Endothelial cell of umbilical vein (primary cell): ENCODE measurements around the gene DENND4C. TPM values are rescaled to one million over a fixed set of nuclear protein-coding genes. Genes with fewer than 3 reads are reported as not detected.

Source experiments
- BruUV-seq: library from RNA; stranded (reverse); fragments of 400-500 nt; replicated peaks from 2 replicates; lab custom pipeline; 2021; lab: Mats Ljungman, UMichigan
- CTCF ChIA-PET: fragments of 300-600, 350-600 bp; sonication (Branson Sonifier 250); formaldehyde crosslinking; loops from one replicate; lab custom pipeline; 2021; ENCODE audit warnings: antibody characterized with exemption, inconsistent platforms; lab: Charles Lee
- POLR2A ChIA-PET: fragments of 300-600, 350-600 bp; sonication (Branson Sonifier 250); formaldehyde crosslinking; loops from one replicate; lab custom pipeline; 2021; ENCODE audit warnings: antibody characterized with exemption, inconsistent platforms; lab: Charles Lee
- DNase-seq: peaks from one replicate; pipeline ENCODE4 v3.0.0-alpha.2; 2011; ENCODE audit warnings: low read depth, low spot score
- FAIRE-seq: peaks from 2 replicates; lab custom pipeline; 2011; peaks lifted over from hg19 to GRCh38; lab: Jason Lieb, UNC
- H2AFZ ChIP-seq: 2 replicates; pipeline ENCODE4 v1.6.0; 2012; ENCODE audit warnings: low read depth, low read length, control low read depth, inconsistent platforms
- H3K27ac ChIP-seq: 2 replicates; pipeline ENCODE4 v1.5.1; 2011; ENCODE audit warnings: low read depth, mild to moderate bottlenecking, control low read depth, low read length, moderate library complexity; ENCODE audit not compliant: insufficient read depth
- H3K27me3 ChIP-seq, 2 experiments: 2 replicates each; pipeline versions ENCODE4 v1.6.0 to v1.6.1; 2011; ENCODE audit warnings: low read length in 2 of 2, mixed read lengths in 1 of 2; ENCODE audit not compliant: control insufficient read depth in 2 of 2, insufficient read depth in 2 of 2
- H3K36me3 ChIP-seq, 2 experiments: 2 replicates in 1 of 2; 3 replicates in 1 of 2; pipeline ENCODE4 v1.5.1; 2011; ENCODE audit warnings: low read length in 2 of 2, mild to moderate bottlenecking in 1 of 2, moderate library complexity in 1 of 2; ENCODE audit not compliant: control insufficient read depth in 2 of 2, insufficient read depth in 2 of 2; ENCODE audit errors: extremely low read depth in 1 of 2
- H3K4me1 ChIP-seq: 3 replicates; pipeline ENCODE4 v1.5.1; 2011; ENCODE audit warnings: mild to moderate bottlenecking, low read length; ENCODE audit not compliant: control insufficient read depth, insufficient read depth; ENCODE audit errors: extremely low read depth
- H3K4me2 ChIP-seq: 2 replicates; pipeline ENCODE4 v1.6.1; 2011; ENCODE audit warnings: low read length, control low read depth, mixed read lengths; ENCODE audit not compliant: insufficient read depth
- H3K4me3 ChIP-seq, 3 experiments: fragments of 200-600 bp in 1 of 3; sonication (generic), shearing (Covaris generic) in 1 of 3; replicated peaks in 1 of 3; 2 replicates each; pipeline ENCODE4 v1.5.1; 2011 to 2016; ENCODE audit warnings: control low read depth in 3 of 3, low read length in 3 of 3, mild to moderate bottlenecking in 2 of 3, inconsistent platforms in 1 of 3, low read depth in 1 of 3, moderate library complexity in 1 of 3; ENCODE audit not compliant: insufficient read depth in 1 of 3
- H3K79me2 ChIP-seq: 2 replicates; pipeline ENCODE4 v1.6.0; 2012; ENCODE audit warnings: low read length, inconsistent platforms; ENCODE audit not compliant: control insufficient read depth, insufficient read depth
- H3K9ac ChIP-seq: replicated peaks from 2 replicates; pipeline ENCODE3; 2011; ENCODE audit warnings: low read length, control low read depth; ENCODE audit not compliant: insufficient read depth; ENCODE audit errors: extremely low read depth
- H3K9me1 ChIP-seq: replicated peaks from 3 replicates; pipeline ENCODE4 v1.6.0; 2011; ENCODE audit warnings: mild to moderate bottlenecking, low read length; ENCODE audit not compliant: control insufficient read depth, insufficient read depth; ENCODE audit errors: extremely low read depth
- H3K9me3 ChIP-seq: replicated peaks from 2 replicates; pipeline ENCODE4 v1.5.1; 2012; ENCODE audit warnings: low read length, inconsistent platforms; ENCODE audit not compliant: control insufficient read depth, insufficient read depth
- H4K20me1 ChIP-seq: replicated peaks from 2 replicates; pipeline ENCODE3; 2011; ENCODE audit warnings: mild to moderate bottlenecking, low read length; ENCODE audit not compliant: control insufficient read depth, insufficient read depth; ENCODE audit errors: extremely low read depth
- EZH2 ChIP-seq: IDR thresholded peaks from 2 replicates; pipeline ENCODE4 v1.6.1; 2012; ENCODE audit warnings: borderline replicate concordance, low read depth, mild to moderate bottlenecking, moderate library complexity, low read length, inconsistent platforms; ENCODE audit not compliant: severe bottlenecking
- FOS ChIP-seq: IDR thresholded peaks from 2 replicates; pipeline ENCODE4 v1.6.1; 2011; ENCODE audit warnings: mild to moderate bottlenecking, low read length, moderate library complexity, borderline replicate concordance; ENCODE audit not compliant: insufficient read depth
- GATA2 ChIP-seq: IDR thresholded peaks from 2 replicates; pipeline ENCODE4 v1.7.0; 2011; ENCODE audit warnings: low read depth, mild to moderate bottlenecking, moderate library complexity, mixed read lengths, low read length; ENCODE audit not compliant: insufficient read length, insufficient read depth
- JUN ChIP-seq: IDR thresholded peaks from 2 replicates; pipeline ENCODE4 v1.6.1; 2011; ENCODE audit warnings: borderline replicate concordance, low read depth; ENCODE audit not compliant: insufficient read length, insufficient read depth
- MYC ChIP-seq: IDR thresholded peaks from one replicate; pipeline ENCODE4 v1.6.1; 2011; ENCODE audit warnings: mild to moderate bottlenecking, low read depth, low read length
- POLR2A ChIP-seq: IDR thresholded peaks from 2 replicates; pipeline ENCODE4 v1.6.1; 2012; ENCODE audit warnings: low read depth, mild to moderate bottlenecking, control low read depth, low read length
- POLR2AphosphoS5 ChIP-seq: IDR thresholded peaks from 2 replicates; pipeline ENCODE4 v1.6.1; 2012; ENCODE audit warnings: low read depth, mild to moderate bottlenecking, control low read depth, low read length, moderate library complexity; ENCODE audit not compliant: insufficient read depth
- dilution Hi-C: fragments of 300-500 bp; cut with MboI; formaldehyde crosslinking; loops from one replicate; pipeline ENCODE4 v1.15.0; 2019; ENCODE audit warnings: low sequenced_read_pairs; ENCODE audit not compliant: extremely low pct_ligation_motif_present
- intact Hi-C: fragments of 100-400 bp; cut with micrococcal nuclease; formaldehyde crosslinking; loops from one replicate; pipeline ENCODE4 v1.10.0; 2022
- polyA plus RNA-seq, 4 experiments: library from polyadenylated mRNA; depleted of rRNA in 3 of 4; stranded (reverse) in 3 of 4; unstranded in 1 of 4; fragments of >200 nt; gene quantifications; 2 replicates each; pipeline versions ENCODE4 v1.2.1 to v1.2.3, GENCODE V29; 2011 to 2012; ENCODE audit warnings: missing spikeins in 1 of 4
- total RNA-seq: library from RNA; stranded (reverse); gene quantifications from 2 replicates; pipeline ENCODE4 v1.2.3, GENCODE V29; 2021
- TF ChIP-seq, protein P1 (sequence below): IDR thresholded peaks from 2 replicates; pipeline ENCODE4 v1.6.1; 2011; ENCODE audit not compliant: insufficient read depth, insufficient read length
- TF ChIP-seq, protein P2 (sequence below), 2 donors: IDR thresholded peaks; 1 replicate in 1 of 2; 2 replicates in 1 of 2; pipeline ENCODE4 v1.5.1; 2011; ENCODE audit warnings: low read length in 2 of 2, mild to moderate bottlenecking in 2 of 2, moderate library complexity in 2 of 2, control low read depth in 1 of 2, inconsistent platforms in 1 of 2, low read depth in 1 of 2; ENCODE audit not compliant: insufficient read depth in 1 of 2; ENCODE audit errors: extremely low read depth in 1 of 2

DENND4C gene
- total and polyA plus RNA-seq, 2 donors (not counting 3 experiments of a cell fraction or from before 2014, with no cell fraction given), result 9.6 to 36.8 TPM

DNA sequence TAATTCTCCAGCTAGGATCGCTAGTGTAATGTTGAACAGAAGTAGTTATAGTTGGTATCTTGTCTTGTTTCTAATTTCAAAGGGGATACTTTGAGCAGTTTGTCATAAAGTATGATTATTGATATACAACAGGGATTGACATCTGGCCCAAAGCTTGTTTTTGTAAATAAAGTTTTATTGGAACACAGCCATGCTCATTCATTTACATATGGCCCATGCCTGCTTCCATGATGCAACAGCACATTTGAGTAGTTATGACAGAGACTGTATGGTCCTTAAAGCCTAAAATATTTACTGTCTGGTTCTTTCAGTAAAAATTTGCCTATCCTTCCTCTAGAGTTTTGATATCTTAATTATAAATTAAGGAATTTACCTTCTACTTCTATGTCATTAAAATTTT is 79.8 kb downstream of the DENND4C start:
- Histone ChIP-seq H4K20me1 (no peaks in the 10 kb centered on the region), H3K36me3 (no peaks in the 10 kb centered on the region), H3K27me3 (no peaks in the 10 kb centered on the region), H3K4me3 (no peak overlapping the region), H2AFZ (no peak overlapping the region), H3K9me3 (no peaks in the 10 kb centered on the region), H3K4me2 (no peak overlapping the region), H3K9ac (no peak overlapping the region), H3K9me1 (no peaks in the 10 kb centered on the region), H3K27ac (no peak overlapping the region), H3K79me2 (no peaks in the 10 kb centered on the region), H3K4me1 (no peaks in the 10 kb centered on the region)
- DNase-seq (no peak), FAIRE-seq (no peak)
- dilution Hi-C loops, result no loop called here
- intact Hi-C loops, result no loop called here
- ChIA-PET POLR2A (no interaction called here), CTCF (no interaction called here)
- BruUV-seq, result no TSS peak
- TF ChIP-seq POLR2AphosphoS5 (no peak), FOS (no peak), MYC (no peak), POLR2A (no peak), EZH2 (no peak), JUN (no peak), GATA2 (no peak)
- TF ChIP-seq, protein P1, sequence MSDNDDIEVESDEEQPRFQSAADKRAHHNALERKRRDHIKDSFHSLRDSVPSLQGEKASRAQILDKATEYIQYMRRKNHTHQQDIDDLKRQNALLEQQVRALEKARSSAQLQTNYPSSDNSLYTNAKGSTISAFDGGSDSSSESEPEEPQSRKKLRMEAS, result no peak
- TF ChIP-seq, protein P2, sequence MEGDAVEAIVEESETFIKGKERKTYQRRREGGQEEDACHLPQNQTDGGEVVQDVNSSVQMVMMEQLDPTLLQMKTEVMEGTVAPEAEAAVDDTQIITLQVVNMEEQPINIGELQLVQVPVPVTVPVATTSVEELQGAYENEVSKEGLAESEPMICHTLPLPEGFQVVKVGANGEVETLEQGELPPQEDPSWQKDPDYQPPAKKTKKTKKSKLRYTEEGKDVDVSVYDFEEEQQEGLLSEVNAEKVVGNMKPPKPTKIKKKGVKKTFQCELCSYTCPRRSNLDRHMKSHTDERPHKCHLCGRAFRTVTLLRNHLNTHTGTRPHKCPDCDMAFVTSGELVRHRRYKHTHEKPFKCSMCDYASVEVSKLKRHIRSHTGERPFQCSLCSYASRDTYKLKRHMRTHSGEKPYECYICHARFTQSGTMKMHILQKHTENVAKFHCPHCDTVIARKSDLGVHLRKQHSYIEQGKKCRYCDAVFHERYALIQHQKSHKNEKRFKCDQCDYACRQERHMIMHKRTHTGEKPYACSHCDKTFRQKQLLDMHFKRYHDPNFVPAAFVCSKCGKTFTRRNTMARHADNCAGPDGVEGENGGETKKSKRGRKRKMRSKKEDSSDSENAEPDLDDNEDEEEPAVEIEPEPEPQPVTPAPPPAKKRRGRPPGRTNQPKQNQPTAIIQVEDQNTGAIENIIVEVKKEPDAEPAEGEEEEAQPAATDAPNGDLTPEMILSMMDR (IDR thresholded peaks at IDR 0.05; ENCODE audit: extremely low read depth in 1 of 2, insufficient read depth in 1 of 2, low read depth in 1 of 2, low read length in 2 of 2), result no peak
